HG03565 (cell line): ENCODE measurements around the gene FAM222B.
"Not testable (repeated sequence)": the region's sequence is repeated elsewhere in the genome, so short reads cannot be mapped to it uniquely, and the experiment has no call there.

ENCODE experiments used
- ATAC-seq: cut with Tn5 transposase; IDR thresholded peaks from one replicate; pipeline ENCODE4 v1.9.1; 2021; ENCODE audit warnings: mild to moderate bottlenecking, moderate library complexity; ENCODE audit not compliant: unreplicated experiment

The FAM222B gene

GRCh38 chr17:28842282-28843012, at the start of gene FAM222B:
Gene FAM222B (minus strand): TSS chr17:28842790. CDS start chr17:28766667, 76,123 bp downstream.
- ATAC-seq, result peak; percentile 79

- no peak for ATAC-seq
Observed at GRCh38 chr17:28892024-28892423, 49.4 kb upstream of the FAM222B start.

GRCh38 chr17:28891201-28891600, 48.6 kb upstream of the FAM222B start:
- ATAC-seq, result no peak

- no peak for ATAC-seq
Observed at GRCh38 chr17:28889996-28890395, 47.4 kb upstream of the FAM222B start.

- no peak for ATAC-seq
Observed at GRCh38 chr17:28888832-28889231, 46.2 kb upstream of the FAM222B start.

GRCh38 chr17:28887871-28888471, 45.4 kb upstream of the FAM222B start:
- ATAC-seq, result no peak

GRCh38 chr17:28885951-28886350, 43.4 kb upstream of the FAM222B start:
- ATAC-seq, result no peak

- ATAC-seq, result no peak
Observed at GRCh38 chr17:28885363-28885762, 42.8 kb upstream of the FAM222B start.

GRCh38 chr17:28883967-28884702, 41.5 kb upstream of the FAM222B start:
- ATAC-seq, result no peak

GRCh38 chr17:28882154-28882895, 39.7 kb upstream of the FAM222B start:
- ATAC-seq, result no peak

- no peak for ATAC-seq
Observed at GRCh38 chr17:28881533-28882056, 39.0 kb upstream of the FAM222B start.

GRCh38 chr17:28880572-28880945, 38.0 kb upstream of the FAM222B start:
- ATAC-seq, result no peak

- ATAC-seq, result no peak
Observed at GRCh38 chr17:28879886-28880571, 37.4 kb upstream of the FAM222B start.

GRCh38 chr17:28878981-28879380, 36.4 kb upstream of the FAM222B start:
- ATAC-seq, result no peak

- ATAC-seq, result no peak
Observed at GRCh38 chr17:28878158-28878910, 35.7 kb upstream of the FAM222B start.

GRCh38 chr17:28877150-28877711, 34.6 kb upstream of the FAM222B start:
- ATAC-seq, result not testable (repeated sequence)

GRCh38 chr17:28875848-28876550, 33.4 kb upstream of the FAM222B start:
- ATAC-seq, result no peak

- no peak for ATAC-seq
Observed at GRCh38 chr17:28874750-28875149, 32.2 kb upstream of the FAM222B start.

GRCh38 chr17:28873839-28874238, 31.2 kb upstream of the FAM222B start:
- no peak for ATAC-seq
